Spinal cord (tissue), 10 donors: ENCODE results near the gene PPFIA2. TPM values are rescaled to one million over a fixed set of nuclear protein-coding genes. Genes with fewer than 3 reads are reported as not detected.
"Not testable (repeated sequence)": the region's sequence is repeated elsewhere in the genome, so short reads cannot be mapped to it uniquely, and the experiment has no call there.

Experiments used
- DNase-seq, 6 donors: peaks; one replicate each; pipeline versions ENCODE4 v3.0.0 to v3.0.0-alpha.2; 2013 to 2015; ENCODE audit warnings: low spot score in 6 of 6, low read depth in 4 of 6
- H3K27ac ChIP-seq: one replicate; pipeline ENCODE4 v1.5.1; 2013; ENCODE audit warnings: low read depth, low read length, control low read depth
- H3K27me3 ChIP-seq: one replicate; pipeline ENCODE4 v1.6.1; 2013; ENCODE audit warnings: low read length; ENCODE audit not compliant: control insufficient read depth, insufficient read depth
- H3K36me3 ChIP-seq: one replicate; pipeline ENCODE4 v1.6.1; 2013; ENCODE audit warnings: low read length; ENCODE audit not compliant: control insufficient read depth, insufficient read depth
- H3K4me1 ChIP-seq: one replicate; pipeline ENCODE4 v1.6.1; 2013; ENCODE audit warnings: low read length; ENCODE audit not compliant: control insufficient read depth, insufficient read depth
- H3K4me3 ChIP-seq: one replicate; pipeline ENCODE4 v1.5.1; 2013; ENCODE audit warnings: low read depth, low read length, control low read depth
- H3K9me3 ChIP-seq: one replicate; pipeline ENCODE4 v1.6.1; 2013; ENCODE audit warnings: low read length; ENCODE audit not compliant: control insufficient read depth, insufficient read depth
- WGBS: methylation state at CpG from one replicate; pipeline ENCODE4 v1.1.5; 2013; ENCODE audit warnings: missing lambda C conversion rate; ENCODE audit not compliant: insufficient coverage; 5-methylcytosine and 5-hydroxymethylcytosine counted together
- polyA plus RNA-seq, 2 donors: library from polyadenylated mRNA; unstranded; fragments of 120-200 nt; gene quantifications; one replicate each; pipeline ENCODE4 v1.2.1, GENCODE V29; 2013; ENCODE audit not compliant: insufficient read length in 2 of 2
- total RNA-seq, 2 donors: library from RNA; depleted of rRNA in 1 of 2; stranded (reverse); fragments of 120-200 nt in 1 of 2; fragments of >200 nt in 1 of 2; gene quantifications; one replicate each; pipeline versions ENCODE4 v1.2.3 to v1.2.4, GENCODE V29; 2013 to 2014
- donor health status: healthy.

The PPFIA2 gene
- total and polyA plus RNA-seq, 4 donors = 24.5 to 75.3 (median 40.6) TPM

DNA sequence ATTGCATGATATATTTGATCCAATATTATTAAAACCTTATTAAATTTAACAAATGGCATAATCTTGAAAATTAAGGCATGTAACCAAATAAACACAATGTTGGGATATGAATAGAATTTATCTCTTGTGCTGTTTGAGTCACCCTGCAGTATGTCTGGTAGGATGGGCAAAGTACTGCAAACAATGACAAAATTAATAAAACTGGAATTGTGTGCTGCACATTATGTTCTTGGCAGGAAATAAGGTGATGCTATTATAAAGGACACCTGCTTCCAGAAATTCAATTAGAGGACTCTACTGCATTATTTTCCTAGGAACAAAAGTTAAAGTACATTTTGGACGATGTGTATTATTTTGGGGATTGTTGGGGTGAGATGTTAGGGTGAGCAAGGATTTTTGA, 132.7 kb downstream of the PPFIA2 start:
- no peaks in the 10 kb centered on the region for H3K36me3 ChIP-seq

DNA sequence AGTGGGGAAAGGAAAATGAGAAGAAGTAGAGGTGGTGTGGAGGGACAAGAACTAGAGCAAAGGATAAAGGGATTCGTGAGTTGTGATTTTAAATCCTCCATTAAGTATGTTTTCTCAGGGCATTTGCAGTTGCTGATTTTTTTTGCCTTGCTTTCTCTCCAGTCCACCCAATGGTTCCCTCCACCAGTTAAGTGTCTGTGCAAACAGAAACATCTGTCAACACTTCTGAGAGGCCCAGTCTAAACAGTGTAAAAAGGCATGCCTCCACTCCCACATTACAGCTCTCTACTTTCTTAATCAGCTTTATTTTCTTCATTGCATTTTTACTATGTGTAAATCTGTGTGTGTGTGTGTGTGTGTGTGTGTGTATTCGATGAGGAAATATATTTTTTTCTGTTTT, 141.2 kb downstream of the PPFIA2 start:
- Histone ChIP-seq H3K9me3 (no peaks in the 10 kb centered on the region), H3K36me3 (no peaks in the 10 kb centered on the region), H3K27me3 (no peaks in the 10 kb centered on the region), H3K4me3 (no peak overlapping the region), H3K4me1 (no peaks in the 10 kb centered on the region), H3K27ac (no peak overlapping the region)
- DNase-seq = no peak
- no CpG with 5 or more reads among the region's 2 CpGs for WGBS

More for the DNA sequence above, 132.7 kb downstream of the PPFIA2 start:
- WGBS = no CpG with 5 or more reads among the region's 1 CpG
- H3K27ac ChIP-seq = no peak overlapping the region
- H3K27me3 ChIP-seq = no peaks in the 10 kb centered on the region
- H3K4me3 ChIP-seq = no peak overlapping the region
- H3K9me3 ChIP-seq = no peaks in the 10 kb centered on the region
- no peaks in the 10 kb centered on the region for H3K4me1 ChIP-seq
- peak in 1 of 6 donors; percentile 18 for DNase-seq

GRCh38 chr12:81615026-81615588, 144.0 kb downstream of the PPFIA2 start:
- Histone ChIP-seq H3K27ac (no peak overlapping the region), H3K9me3 (no peaks in the 10 kb centered on the region), H3K4me3 (no peak overlapping the region), H3K36me3 (no peaks in the 10 kb centered on the region), H3K4me1 (no peaks in the 10 kb centered on the region), H3K27me3 (no peaks in the 10 kb centered on the region)
- 80% methylated on average over 1 of the region's 3 CpGs for WGBS
- no peak for DNase-seq

- Histone ChIP-seq H3K27me3 (no peaks in the 10 kb centered on the region), H3K9me3 (no peaks in the 10 kb centered on the region), H3K4me3 (no peak overlapping the region), H3K36me3 (no peaks in the 10 kb centered on the region), H3K27ac (no peak overlapping the region), H3K4me1 (no peaks in the 10 kb centered on the region)
- DNase-seq = no peak
- 83% methylated on average over 17 of the region's 18 CpGs for WGBS
Observed at GRCh38 chr12:81610955-81611889, 147.9 kb downstream of the PPFIA2 start.

DNA sequence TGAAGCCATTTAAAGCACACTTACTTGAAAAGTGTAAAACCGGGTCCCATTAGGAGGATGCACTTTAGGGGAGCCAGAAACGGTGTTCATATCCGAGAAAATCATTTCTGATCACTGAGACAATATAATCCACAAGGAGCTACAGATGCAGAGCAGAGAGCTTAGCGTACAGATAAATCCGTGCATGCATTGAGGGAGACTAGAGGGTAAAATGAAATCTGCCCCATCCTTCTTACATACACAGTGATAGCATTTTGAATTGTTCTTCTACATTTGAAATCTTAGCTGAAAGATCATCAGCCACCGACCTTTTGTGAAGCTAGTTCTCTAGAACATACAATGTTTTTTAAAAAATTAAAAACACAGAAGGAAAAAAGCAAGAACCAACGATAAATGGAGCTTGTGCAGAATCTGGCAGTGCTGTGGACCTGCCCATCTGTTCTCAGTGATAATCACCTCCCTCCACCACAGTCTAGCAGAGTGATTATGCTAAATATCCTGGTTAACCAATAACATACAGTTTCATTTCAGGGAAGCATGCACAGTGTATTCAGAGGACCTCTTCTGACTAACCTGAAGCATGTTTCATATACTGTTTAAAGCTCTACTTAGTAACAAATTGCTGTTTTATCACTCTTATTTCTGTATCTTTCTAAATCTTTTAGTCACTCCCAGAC, 161.1 kb downstream of the PPFIA2 start:
- no peaks in the 10 kb centered on the region for H3K36me3 ChIP-seq
- H3K4me3 ChIP-seq = no peak overlapping the region
- WGBS = 20% methylated on average over 1 of the region's 7 CpGs
- peak in 4 of 6 donors; percentile 2 to 86 (median 46) for DNase-seq
- H3K27me3 ChIP-seq = no peaks in the 10 kb centered on the region
- H3K27ac ChIP-seq = no peak overlapping the region
- no peaks in the 10 kb centered on the region for H3K4me1 ChIP-seq
- no peaks in the 10 kb centered on the region for H3K9me3 ChIP-seq

GRCh38 chr12:81596558-81596957, 162.6 kb downstream of the PPFIA2 start:
- Histone ChIP-seq H3K36me3 (no peaks in the 10 kb centered on the region), H3K4me1 (no peaks in the 10 kb centered on the region), H3K4me3 (no peak overlapping the region), H3K9me3 (no peaks in the 10 kb centered on the region), H3K27me3 (no peaks in the 10 kb centered on the region), H3K27ac (no peak overlapping the region)
- no CpG with 5 or more reads among the region's 1 CpG for WGBS
- peak in 2 of 6 donors; percentile 22 to 48 for DNase-seq

DNA sequence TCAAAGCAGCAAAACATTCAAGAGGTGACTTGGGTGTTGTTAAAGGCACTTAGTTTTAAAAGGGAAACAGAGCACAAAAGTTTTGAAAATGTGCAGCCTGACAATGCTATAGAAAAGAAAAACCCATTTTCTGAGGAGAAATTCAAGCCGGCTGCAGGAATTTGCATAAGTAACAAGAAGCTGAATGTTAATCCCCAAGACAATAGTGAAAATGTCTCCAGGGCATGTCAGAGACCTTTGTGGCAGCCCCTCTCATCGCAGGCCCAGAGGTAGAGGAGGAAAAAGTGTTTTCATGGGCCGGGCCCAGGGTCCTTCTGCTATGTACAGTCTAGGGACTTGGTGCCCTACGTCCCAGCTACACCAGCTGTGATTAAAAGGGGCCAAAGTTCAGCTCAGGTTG, 167.9 kb downstream of the PPFIA2 start:
- WGBS = 85% methylated on average over 4 of the region's 4 CpGs
- Histone ChIP-seq H3K36me3 (no peaks in the 10 kb centered on the region), H3K27ac (no peak overlapping the region), H3K9me3 (no peaks in the 10 kb centered on the region), H3K4me3 (no peak overlapping the region), H3K27me3 (no peaks in the 10 kb centered on the region), H3K4me1 (no peaks in the 10 kb centered on the region)
- DNase-seq = no peak

DNA sequence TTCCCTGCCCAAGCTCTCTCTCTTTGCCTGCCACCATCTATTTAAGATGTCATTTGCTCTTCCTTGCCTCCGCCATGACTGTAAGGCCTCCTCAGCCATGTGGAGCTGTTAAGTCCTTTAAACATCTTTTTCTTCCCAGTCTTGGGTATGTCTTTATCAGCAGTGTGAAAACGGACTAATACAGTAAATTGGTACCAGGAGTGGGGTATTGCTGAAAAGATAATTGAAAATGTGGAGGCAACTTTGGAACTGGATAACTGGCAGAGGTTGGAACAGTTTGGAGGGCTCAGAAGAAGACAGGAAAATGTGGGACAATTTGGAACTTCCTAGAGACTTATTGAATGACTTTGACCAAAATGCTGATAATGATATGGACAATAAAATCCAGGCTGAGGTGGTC, 168.4 kb downstream of the PPFIA2 start:
- H3K27me3 ChIP-seq, H3K27ac ChIP-seq, H3K4me3 ChIP-seq, DNase-seq, H3K9me3 ChIP-seq, H3K36me3 ChIP-seq, H3K4me1 ChIP-seq: not testable (repeated sequence)
- WGBS = no CpG with 5 or more reads among the region's 2 CpGs

GRCh38 chr12:81588235-81589008, 170.7 kb downstream of the PPFIA2 start:
- Histone ChIP-seq H3K36me3 (no peaks in the 10 kb centered on the region), H3K9me3 (no peaks in the 10 kb centered on the region), H3K4me1 (no peaks in the 10 kb centered on the region), H3K4me3 (no peak overlapping the region), H3K27ac (no peak overlapping the region), H3K27me3 (no peaks in the 10 kb centered on the region)
- no CpG with 5 or more reads among the region's 1 CpG for WGBS
- DNase-seq = no peak
